OCI-LY1 (cell line): ENCODE measurements around the gene MOCS1.

Experiments
- H2AFZ ChIP-seq: fragments of 200-600 bp; sonication (generic), shearing (Covaris generic); 2 replicates; pipeline ENCODE4 v1.6.0; 2014; ENCODE audit warnings: antibody characterized with exemption, mild to moderate bottlenecking, low read length
- H3F3A ChIP-seq: fragments of 200-600 bp; sonication (generic), shearing (Covaris generic); 2 replicates; pipeline ENCODE4 v1.6.0; 2014; ENCODE audit warnings: mild to moderate bottlenecking, antibody characterized with exemption, low read length, moderate library complexity; ENCODE audit not compliant: insufficient read depth
- H3K27ac ChIP-seq: fragments of 200-600 bp; sonication (generic); 2 replicates; pipeline ENCODE4 v1.5.1; 2014; ENCODE audit warnings: low read length, mixed run types, mild to moderate bottlenecking, low read depth; ENCODE audit not compliant: poor library complexity, severe bottlenecking
- H3K27me3 ChIP-seq: fragments of 200-600 bp; sonication (generic); 2 replicates; pipeline ENCODE4 v1.6.0; 2014; ENCODE audit warnings: antibody characterized with exemption, mild to moderate bottlenecking, low read length, moderate library complexity; ENCODE audit not compliant: insufficient read depth
- H3K36me3 ChIP-seq: fragments of 200-600 bp; sonication (generic); 2 replicates; pipeline ENCODE4 v1.6.1; 2014; ENCODE audit warnings: mild to moderate bottlenecking, antibody characterized with exemption, low read length, moderate library complexity, mixed read lengths; ENCODE audit not compliant: insufficient read depth
- H3K4me1 ChIP-seq: fragments of 200-600 bp; sonication (generic); 2 replicates; pipeline ENCODE4 v1.5.1; 2014; ENCODE audit warnings: mild to moderate bottlenecking, low read length, moderate library complexity; ENCODE audit not compliant: insufficient read depth, severe bottlenecking
- H3K4me2 ChIP-seq: fragments of 200-600 bp; sonication (generic), shearing (Covaris generic); 2 replicates; pipeline ENCODE4 v1.6.1; 2014; ENCODE audit warnings: low read length
- H3K4me3 ChIP-seq: fragments of 200-600 bp; sonication (generic); 2 replicates; pipeline ENCODE4 v1.5.1; 2014; ENCODE audit warnings: low read length, low read depth, mild to moderate bottlenecking, mixed read lengths; ENCODE audit not compliant: poor library complexity, severe bottlenecking
- H3K79me2 ChIP-seq: fragments of 200-600 bp; shearing (Covaris generic); 2 replicates; pipeline ENCODE4 v1.6.1; 2016; ENCODE audit warnings: mixed run types, low read length, mixed read lengths; ENCODE audit not compliant: insufficient read depth
- H3K9ac ChIP-seq: fragments of 200-600 bp; sonication (generic), shearing (Covaris generic); 2 replicates; pipeline ENCODE4 v1.6.1; 2014; ENCODE audit warnings: mild to moderate bottlenecking, low read length, mixed read lengths
- H3K9me2 ChIP-seq: fragments of 200-600 bp; sonication (generic), shearing (Covaris generic); 2 replicates; pipeline ENCODE4 v1.6.1; 2014; ENCODE audit warnings: low read depth, mild to moderate bottlenecking, low read length, mixed read lengths
- H3K9me3 ChIP-seq: fragments of 200-600 bp; shearing (Covaris generic); 2 replicates; pipeline ENCODE4 v1.6.1; 2014; ENCODE audit warnings: low read length, mixed read lengths
- H4K20me1 ChIP-seq: fragments of 200-600 bp; sonication (generic), shearing (Covaris generic); 2 replicates; pipeline ENCODE4 v1.6.0; 2016; ENCODE audit warnings: mild to moderate bottlenecking, low read length; ENCODE audit not compliant: insufficient read depth
- CTCF ChIP-seq: fragments of 200-600 bp; sonication (generic), shearing (Covaris generic); IDR thresholded peaks from 2 replicates; pipeline ENCODE4 v1.5.1; 2017; ENCODE audit warnings: mild to moderate bottlenecking, antibody characterized with exemption, low read length, moderate library complexity, mixed read lengths
- EZH2 ChIP-seq: fragments of 200-600 bp; sonication (generic), shearing (Covaris generic); IDR thresholded peaks from 2 replicates; pipeline ENCODE4 v1.8.0; 2017; ENCODE audit warnings: borderline replicate concordance, mixed run types, mild to moderate bottlenecking, antibody characterized with exemption, low read length, moderate library complexity, mixed read lengths

The MOCS1 gene

GRCh38 chr6:39927159-39927558 lies 7.1 kb downstream of the MOCS1 start:
- H2AFZ ChIP-seq, result no peak overlapping the region
- H3K36me3 ChIP-seq, result no peaks in the 10 kb centered on the region
- H3K9me2 ChIP-seq, result no peaks in the 10 kb centered on the region
- H3K9ac ChIP-seq, result no peak overlapping the region
- TF ChIP-seq EZH2 (no peak), CTCF (no peak)
- no peak overlapping the region for H3K4me3 ChIP-seq
- H4K20me1 ChIP-seq, result no peaks in the 10 kb centered on the region
- no peak overlapping the region for H3K27ac ChIP-seq
- H3K4me2 ChIP-seq, result no peak overlapping the region
- H3F3A ChIP-seq, result no peaks in the 10 kb centered on the region
- H3K9me3 ChIP-seq, result no peaks in the 10 kb centered on the region
- no peaks in the 10 kb centered on the region for H3K27me3 ChIP-seq
- H3K79me2 ChIP-seq, result no peaks in the 10 kb centered on the region
- H3K4me1 ChIP-seq, result no peaks in the 10 kb centered on the region

- no peaks in the 10 kb centered on the region for H3K4me1 ChIP-seq
- no peaks in the 10 kb centered on the region for H3K79me2 ChIP-seq
- no peak overlapping the region for H3K4me3 ChIP-seq
- no peak overlapping the region for H3K9ac ChIP-seq
- no peaks in the 10 kb centered on the region for H3K27me3 ChIP-seq
- H3K9me2 ChIP-seq, result no peaks in the 10 kb centered on the region
- no peak overlapping the region for H3K4me2 ChIP-seq
- no peak overlapping the region for H3K27ac ChIP-seq
- no peaks in the 10 kb centered on the region for H3K9me3 ChIP-seq
- no peak for TF ChIP-seq EZH2
- TF ChIP-seq CTCF, result no peak
- H3K36me3 ChIP-seq, result no peaks in the 10 kb centered on the region
- H3F3A ChIP-seq, result no peaks in the 10 kb centered on the region
- H4K20me1 ChIP-seq, result no peaks in the 10 kb centered on the region
- no peak overlapping the region for H2AFZ ChIP-seq
Observed at GRCh38 chr6:39926668-39927067, 7.6 kb downstream of the MOCS1 start.

GRCh38 chr6:39925931-39926290 lies 8.4 kb downstream of the MOCS1 start:
- H2AFZ ChIP-seq, result no peak overlapping the region
- H3K9me2 ChIP-seq, result no peaks in the 10 kb centered on the region
- no peak overlapping the region for H3K9ac ChIP-seq
- H3K4me2 ChIP-seq, result no peak overlapping the region
- no peaks in the 10 kb centered on the region for H3K4me1 ChIP-seq
- TF ChIP-seq CTCF (no peak), EZH2 (no peak)
- no peaks in the 10 kb centered on the region for H3K9me3 ChIP-seq
- H3K36me3 ChIP-seq, result no peaks in the 10 kb centered on the region
- H3K27me3 ChIP-seq, result no peaks in the 10 kb centered on the region
- no peaks in the 10 kb centered on the region for H3K79me2 ChIP-seq
- H3K27ac ChIP-seq, result no peak overlapping the region
- H3K4me3 ChIP-seq, result no peak overlapping the region
- H4K20me1 ChIP-seq, result no peaks in the 10 kb centered on the region
- H3F3A ChIP-seq, result no peaks in the 10 kb centered on the region
